GM23248 (cell line): ENCODE results near the gene SCAMP5. TPM values are rescaled to one million over a fixed set of nuclear protein-coding genes. Genes with fewer than 3 reads are reported as not detected.

Experiments
- DNase-seq: peaks from one replicate; pipeline ENCODE4 v3.0.0-alpha.2; 2015
- H2AFZ ChIP-seq: fragments of 200-600 bp; sonication (generic); 2 replicates; pipeline ENCODE4 v1.6.1; 2016; ENCODE audit warnings: antibody characterized with exemption
- H3F3A ChIP-seq: fragments of 200-600 bp; sonication (generic); 2 replicates; pipeline ENCODE4 v1.6.1; 2016; ENCODE audit warnings: mild to moderate bottlenecking, antibody characterized with exemption, mixed run types; ENCODE audit not compliant: insufficient read depth
- H3K27ac ChIP-seq: fragments of 200-600 bp; sonication (generic); 2 replicates; pipeline ENCODE4 v1.5.1; 2016; ENCODE audit warnings: mild to moderate bottlenecking
- H3K27me3 ChIP-seq: fragments of 200-600 bp; sonication (generic); replicated peaks from 2 replicates; pipeline ENCODE4 v1.6.1; 2016; ENCODE audit warnings: mild to moderate bottlenecking; ENCODE audit not compliant: insufficient read depth
- H3K36me3 ChIP-seq: fragments of 200-600 bp; sonication (generic); 2 replicates; pipeline ENCODE4 v1.6.1; 2016; ENCODE audit warnings: low read depth, mild to moderate bottlenecking
- H3K4me1 ChIP-seq: fragments of 200-600 bp; sonication (generic); 2 replicates; pipeline ENCODE4 v1.6.1; 2016; ENCODE audit warnings: mild to moderate bottlenecking; ENCODE audit not compliant: insufficient read depth
- H3K4me2 ChIP-seq: fragments of 200-600 bp; sonication (generic); one replicate; pipeline ENCODE4 v1.6.1; 2016; ENCODE audit warnings: mild to moderate bottlenecking; ENCODE audit not compliant: unreplicated experiment
- H3K4me3 ChIP-seq: fragments of 200-600 bp; sonication (generic); 2 replicates; pipeline ENCODE4 v1.5.1; 2016; ENCODE audit warnings: mild to moderate bottlenecking
- H3K79me2 ChIP-seq: fragments of 200-600 bp; sonication (generic); 2 replicates; pipeline ENCODE4 v1.6.1; 2016; ENCODE audit warnings: mild to moderate bottlenecking; ENCODE audit not compliant: insufficient read depth
- H3K9ac ChIP-seq: fragments of 200-600 bp; sonication (generic); 2 replicates; pipeline ENCODE4 v1.6.1; 2016; ENCODE audit warnings: mild to moderate bottlenecking
- H3K9me2 ChIP-seq: fragments of 200-600 bp; sonication (generic); 2 replicates; pipeline ENCODE4 v1.6.1; 2016; ENCODE audit warnings: mixed run types, mild to moderate bottlenecking, moderate library complexity; ENCODE audit not compliant: insufficient read depth
- H3K9me3 ChIP-seq: fragments of 200-600 bp; sonication (generic); one replicate; pipeline ENCODE4 v1.6.1; 2017; ENCODE audit warnings: low read depth
- H4K20me1 ChIP-seq: fragments of 200-600 bp; sonication (generic); 2 replicates; pipeline ENCODE4 v1.6.0; 2016; ENCODE audit not compliant: insufficient read depth
- EZH2 ChIP-seq: fragments of 200-600 bp; sonication (generic); IDR thresholded peaks from 2 replicates; pipeline ENCODE4 v1.6.1; 2018; ENCODE audit warnings: antibody characterized with exemption, mild to moderate bottlenecking; ENCODE audit not compliant: insufficient read depth, poor library complexity, severe bottlenecking
- EZH2phosphoT487 ChIP-seq: fragments of 200-600 bp; sonication (generic); IDR thresholded peaks from 2 replicates; pipeline ENCODE4 v1.6.1; 2018; ENCODE audit warnings: antibody characterized with exemption, moderate library complexity, mild to moderate bottlenecking, low read depth; ENCODE audit not compliant: insufficient read depth
- WGBS, 2 experiments: methylation state at CpG; one replicate each; pipeline ENCODE4 v1.1.6; 2015 to 2017; ENCODE audit warnings: low lambda C conversion rate in 2 of 2, low coverage in 1 of 2; ENCODE audit errors: missing lambda C conversion rate in 2 of 2; 5-methylcytosine and 5-hydroxymethylcytosine counted together
- in situ Hi-C: fragments of 300-500 bp; cut with MboI; formaldehyde crosslinking; loops from 2 replicates; pipeline ENCODE4 v1.15.0; 2020
- polyA plus RNA-seq: library from polyadenylated mRNA; unstranded; fragments of >200 nt; fragmentation: Nextera tagmentation; extraction: Ambion mirVana; gene quantifications from 2 replicates; pipeline ENCODE4 v1.2.1, GENCODE V29; 2016
- total RNA-seq: library from RNA; depleted of rRNA; stranded (reverse); fragments of >200 nt; shearing (Covaris generic); gene quantifications from 2 replicates; pipeline ENCODE4 v1.2.3, GENCODE V29; 2014

SCAMP5 gene
- total and polyA plus RNA-seq, 2 experiments from 2014 or later: 0.23 to 4.0 TPM

GRCh38 chr15:75023872-75024636 lies 28.7 kb downstream of the SCAMP5 start:
- TF ChIP-seq EZH2: no peak
- no peak for TF ChIP-seq EZH2phosphoT487
- Histone ChIP-seq H3K27ac (peak overlapping the region; percentile 47), H3F3A (no peaks in the 10 kb centered on the region), H3K27me3 (no peaks in the 10 kb centered on the region), H3K79me2 (peaks cover 24% of the 10 kb centered on the region), H2AFZ (peak overlapping the region; percentile 96), H3K36me3 (no peaks in the 10 kb centered on the region), H3K4me2 (peak overlapping the region; percentile 99), H3K4me3 (peak overlapping the region; percentile 97), H3K9me2 (no peaks in the 10 kb centered on the region), H4K20me1 (no peaks in the 10 kb centered on the region), H3K9me3 (no peaks in the 10 kb centered on the region), H3K9ac (peak overlapping the region; percentile 99), H3K4me1 (no peaks in the 10 kb centered on the region)
- 10 to 11% methylated on average over 12 of the region's 12 CpGs for WGBS, 2 experiments
- in situ Hi-C loops: no loop called here
- peak; percentile 58 for DNase-seq

- DNase-seq: no peak
- Histone ChIP-seq H3K27me3 (no peaks in the 10 kb centered on the region), H3K27ac (no peak overlapping the region), H3K4me3 (no peak overlapping the region), H3K36me3 (no peaks in the 10 kb centered on the region), H3K4me2 (no peak overlapping the region), H3K9me2 (no peaks in the 10 kb centered on the region), H3K4me1 (peaks cover 7% of the 10 kb centered on the region), H3K9me3 (no peaks in the 10 kb centered on the region), H3K9ac (peak overlapping the region; percentile 99), H2AFZ (no peak overlapping the region), H3K79me2 (peaks cover 24% of the 10 kb centered on the region), H4K20me1 (no peaks in the 10 kb centered on the region), H3F3A (no peaks in the 10 kb centered on the region)
- in situ Hi-C loops: loop anchor here (5.0 kb wide), 1 partner anchor 182 kb away; no protein-coding TSS in a partner anchor
- 77 to 90% methylated on average over 3 of the region's 3 CpGs for WGBS, 2 experiments
- TF ChIP-seq EZH2phosphoT487: no peak
- TF ChIP-seq EZH2: no peak
Observed at GRCh38 chr15:75025107-75025506, 29.7 kb downstream of the SCAMP5 start.

GRCh38 chr15:75025548-75026260 lies 30.3 kb downstream of the SCAMP5 start:
- Histone ChIP-seq H3K9me2 (no peaks in the 10 kb centered on the region), H3K9me3 (no peaks in the 10 kb centered on the region), H4K20me1 (no peaks in the 10 kb centered on the region), H3K4me3 (no peak overlapping the region), H3K27ac (no peak overlapping the region), H3K4me1 (peaks cover 9% of the 10 kb centered on the region), H3K36me3 (no peaks in the 10 kb centered on the region), H3K27me3 (no peaks in the 10 kb centered on the region), H3K4me2 (no peak overlapping the region), H3K9ac (peak overlapping the region; percentile 99), H3K79me2 (peaks cover 24% of the 10 kb centered on the region), H3F3A (no peaks in the 10 kb centered on the region), H2AFZ (no peak overlapping the region)
- in situ Hi-C loops: loop anchor here (5.0 kb wide), 1 partner anchor 182 kb away; no protein-coding TSS in a partner anchor
- no peak for DNase-seq
- TF ChIP-seq EZH2: no peak
- TF ChIP-seq EZH2phosphoT487: no peak
- 99% methylated on average over 5 of the region's 5 CpGs for WGBS, 2 experiments

GRCh38 chr15:75027551-75027950 lies 32.2 kb downstream of the SCAMP5 start:
- Histone ChIP-seq H3K9me2 (no peaks in the 10 kb centered on the region), H4K20me1 (no peaks in the 10 kb centered on the region), H3K9ac (no peak overlapping the region), H3K27me3 (no peaks in the 10 kb centered on the region), H3K36me3 (no peaks in the 10 kb centered on the region), H3K27ac (no peak overlapping the region), H2AFZ (no peak overlapping the region), H3K79me2 (peaks cover 24% of the 10 kb centered on the region), H3K9me3 (no peaks in the 10 kb centered on the region), H3F3A (no peaks in the 10 kb centered on the region), H3K4me1 (peaks cover 9% of the 10 kb centered on the region), H3K4me2 (no peak overlapping the region), H3K4me3 (no peak overlapping the region)
- 85 to 90% methylated on average over 7 of the region's 7 CpGs for WGBS, 2 experiments
- no peak for TF ChIP-seq EZH2
- DNase-seq: no peak
- in situ Hi-C loops: loop anchor here (5.0 kb wide), 1 partner anchor 180 kb away; no protein-coding TSS in a partner anchor
